Naive thymus-derived CD8-positive, alpha-beta T cell (primary cell): ENCODE measurements around the gene IL16. TPM values are rescaled to one million over a fixed set of nuclear protein-coding genes. Genes with fewer than 3 reads are reported as not detected.

Experiments used
- ATAC-seq, 2 donors: fragments of 150-1000 bp; cut with Tn5 transposase in 1 of 2; sonication (Bioruptor Pico), chemical (Tn5 transposase) in 1 of 2; 1 replicate in 1 of 2; 2 replicates in 1 of 2; pipeline ENCODE4 v1.10.0; 2021; ENCODE audit warnings: mild to moderate bottlenecking in 2 of 2, moderate library complexity in 2 of 2
- POLR2A ChIA-PET: fragments of 350-600 bp; sonication (Branson Sonifier 250); formaldehyde crosslinking; loops from one replicate; lab custom pipeline; 2021; ENCODE audit warnings: antibody characterized with exemption; lab: Charles Lee
- DNase-seq, 10 donors: peaks; one replicate each; pipeline versions ENCODE4 v3.0.0 to v3.0.0-alpha.2; 2020 to 2022
- H3K27ac Mint-ChIP-seq, 10 donors: one replicate each; pipeline ENCODE4 v1.8.0; 2020 to 2022; ENCODE audit warnings: mild to moderate bottlenecking in 10 of 10, mixed read lengths in 10 of 10, moderate library complexity in 4 of 10, inconsistent platforms in 1 of 10
- H3K27me3 Mint-ChIP-seq, 5 donors: one replicate each; pipeline ENCODE4 v1.8.0; 2021 to 2022; ENCODE audit warnings: mixed read lengths in 5 of 5
- H3K36me3 Mint-ChIP-seq, 3 donors: one replicate each; pipeline ENCODE4 v1.8.0; 2020 to 2022; ENCODE audit warnings: mixed read lengths in 3 of 3, mild to moderate bottlenecking in 2 of 3, inconsistent platforms in 1 of 3
- H3K4me1 Mint-ChIP-seq, 4 donors: one replicate each; pipeline ENCODE4 v1.8.0; 2021 to 2022; ENCODE audit warnings: mixed read lengths in 4 of 4
- H3K4me3 Mint-ChIP-seq, 10 donors: one replicate each; pipeline ENCODE4 v1.8.0; 2020 to 2022; ENCODE audit warnings: mild to moderate bottlenecking in 10 of 10, mixed read lengths in 10 of 10, moderate library complexity in 6 of 10, inconsistent platforms in 1 of 10
- H3K9me3 Mint-ChIP-seq, 9 donors: one replicate each; pipeline ENCODE4 v1.8.0; 2020 to 2022; ENCODE audit warnings: mixed read lengths in 9 of 9, mild to moderate bottlenecking in 3 of 9, inconsistent platforms in 1 of 9, moderate library complexity in 1 of 9
- polyA plus RNA-seq, 3 donors: library from polyadenylated mRNA; unstranded; fragments of 300-500 nt; fragmentation: Illumina TruSeq; gene quantifications; one replicate each; pipeline ENCODE4 v1.2.3, GENCODE V29; 2021
- total RNA-seq, 8 experiments: library from RNA in 2 of 8; stranded (reverse) in 2 of 8; gene quantifications; one replicate each; pipeline ENCODE4 v1.2.3 and lab custom pipeline; 2021 to 2026

Gene IL16
- total and polyA plus RNA-seq, 5 experiments from 2014 or later = 193 to 428 (median 395) TPM

GRCh38 chr15:81265944-81266775 is 69.5 kb downstream of the IL16 start:
- Mint-ChIP-seq H3K4me3 (peak overlapping the region; percentile 70 to 88 (median 81)), H3K9me3 (no peaks in the 10 kb centered on the region), H3K36me3 (no peaks in the 10 kb centered on the region), H3K4me1 (peaks cover 22 to 46% (median 42%) of the 10 kb centered on the region in 4 donors), H3K27ac (peak overlapping the region in 3 of 10 donors; percentile 32 to 86 (median 53)), H3K27me3 (peaks cover 0 to 13% (median 1%) of the 10 kb centered on the region in 5 donors)
- ATAC-seq (peak; percentile 88 to 92), DNase-seq (peak; percentile 65 to 87 (median 78))
- POLR2A ChIA-PET = interaction anchor here (0.7 to 2.0 kb wide), 11 partner anchors 9 to 1205 kb away, joined by 3 to 6 read pairs (median 4); partner anchors contain the start of gene STARD5

DNA sequence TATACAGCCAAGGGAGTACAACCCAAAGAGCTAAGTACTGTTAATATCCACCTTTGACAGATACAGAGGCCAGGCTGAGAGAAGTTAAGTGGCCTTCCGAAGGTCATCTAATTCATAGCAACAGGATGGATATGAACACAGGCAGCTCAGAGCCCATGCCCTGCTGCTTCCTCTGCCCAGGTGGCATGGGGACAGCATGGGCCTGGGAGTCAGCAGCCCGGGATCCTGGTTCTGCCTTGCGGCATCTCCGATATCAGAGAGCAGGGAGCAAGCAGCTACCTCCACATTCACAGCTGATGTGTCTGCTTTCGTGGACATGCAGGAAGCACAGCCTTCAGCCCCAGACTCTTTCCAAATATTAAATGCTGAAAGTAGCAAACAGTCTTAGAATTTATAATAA is 71.7 kb downstream of the IL16 start:
- H3K27ac Mint-ChIP-seq = peak overlapping the region in 2 of 10 donors; percentile 82 to 88
- peaks cover 0 to 13% (median 1%) of the 10 kb centered on the region in 5 donors for H3K27me3 Mint-ChIP-seq
- no peak for DNase-seq
- POLR2A ChIA-PET = interaction anchor here (1.0 to 1.2 kb wide), 4 partner anchors 12 to 268 kb away, joined by 3 to 4 read pairs (median 3); partner anchors contain the start of gene TLNRD1
- no peaks in the 10 kb centered on the region for H3K9me3 Mint-ChIP-seq
- no peak for ATAC-seq
- H3K36me3 Mint-ChIP-seq = no peaks in the 10 kb centered on the region
- H3K4me3 Mint-ChIP-seq = no peak overlapping the region
- peaks cover 22 to 46% (median 42%) of the 10 kb centered on the region in 4 donors for H3K4me1 Mint-ChIP-seq

- H3K27ac Mint-ChIP-seq = peak overlapping the region; percentile 53 to 96 (median 86)
- peaks cover 0 to 12% (median 1%) of the 10 kb centered on the region in 5 donors for H3K27me3 Mint-ChIP-seq
- H3K36me3 Mint-ChIP-seq = no peaks in the 10 kb centered on the region
- POLR2A ChIA-PET = interaction anchor here (1.0 to 1.4 kb wide), 7 partner anchors 11 to 269 kb away, joined by 3 to 4 read pairs (median 3); partner anchors contain the start of gene TLNRD1
- H3K4me3 Mint-ChIP-seq = peak overlapping the region in 6 of 10 donors; percentile 1 to 55 (median 44)
- H3K9me3 Mint-ChIP-seq = no peaks in the 10 kb centered on the region
- ATAC-seq = peak; percentile 49 to 63
- peaks cover 22 to 46% (median 42%) of the 10 kb centered on the region in 4 donors for H3K4me1 Mint-ChIP-seq
- peak in 5 of 10 donors; percentile 27 to 55 (median 44) for DNase-seq
Observed at GRCh38 chr15:81268881-81269601, 72.4 kb downstream of the IL16 start.

DNA sequence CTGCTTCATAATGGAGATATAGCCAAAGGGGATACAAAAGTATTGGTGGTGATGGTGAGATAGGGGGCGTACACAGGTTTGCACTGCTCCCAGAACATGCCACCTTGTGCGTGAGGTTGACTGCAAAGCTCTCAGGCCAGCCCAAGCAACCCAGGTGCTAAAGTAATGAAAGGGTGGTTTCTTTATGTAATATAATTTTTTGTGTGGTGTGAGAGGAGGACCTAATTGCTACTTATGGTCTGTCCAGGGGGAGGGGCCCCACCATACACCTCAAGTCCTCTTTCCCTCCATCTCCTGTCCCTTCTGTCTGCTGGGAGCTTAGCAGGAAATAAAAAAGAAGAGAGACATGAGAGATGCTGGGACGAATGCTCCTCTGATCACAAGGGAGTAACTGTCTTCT is 73.5 kb downstream of the IL16 start:
- Mint-ChIP-seq H3K9me3 (no peaks in the 10 kb centered on the region), H3K4me3 (peak overlapping the region in 1 of 10 donors; percentile 10), H3K27me3 (peaks cover 0 to 4% (median under 1%) of the 10 kb centered on the region in 5 donors), H3K4me1 (peaks cover 26 to 49% (median 44%) of the 10 kb centered on the region in 4 donors), H3K27ac (peak overlapping the region in 2 of 10 donors; percentile 47 to 82), H3K36me3 (no peaks in the 10 kb centered on the region)
- ATAC-seq (no peak), DNase-seq (no peak)
- POLR2A ChIA-PET = interaction anchor here (1.3 to 1.4 kb wide), 3 partner anchors 14 to 49 kb away, joined by 3 to 4 read pairs (median 3); no protein-coding TSS in a partner anchor

- H3K4me1 Mint-ChIP-seq = peaks cover 21 to 49% (median 44%) of the 10 kb centered on the region in 4 donors
- POLR2A ChIA-PET = interaction anchor here (1.4 kb wide), 1 partner anchor 48 kb away, joined by 4 read pairs; no protein-coding TSS in a partner anchor
- H3K36me3 Mint-ChIP-seq = no peaks in the 10 kb centered on the region
- ATAC-seq (no peak), DNase-seq (no peak)
- H3K9me3 Mint-ChIP-seq = no peaks in the 10 kb centered on the region
- H3K27me3 Mint-ChIP-seq = no peaks in the 10 kb centered on the region
- H3K27ac Mint-ChIP-seq = peak overlapping the region in 1 of 10 donors; percentile 52
- H3K4me3 Mint-ChIP-seq = no peak overlapping the region
Observed at GRCh38 chr15:81270781-81271491, 74.3 kb downstream of the IL16 start.

- ATAC-seq (no peak), DNase-seq (no peak)
- Mint-ChIP-seq H3K36me3 (peaks cover 0 to 5% (median 3%) of the 10 kb centered on the region in 3 donors), H3K27me3 (no peaks in the 10 kb centered on the region), H3K4me1 (peaks cover 19 to 50% (median 43%) of the 10 kb centered on the region in 4 donors), H3K27ac (no peak overlapping the region), H3K4me3 (no peak overlapping the region), H3K9me3 (peaks cover under 1 to 7% (median 5%) of the 10 kb centered on the region in 9 donors)
- POLR2A ChIA-PET = interaction anchor here (16.6 kb wide), 1 partner anchor 26 kb away, joined by 491 read pairs; no protein-coding TSS in a partner anchor
Observed at GRCh38 chr15:81271761-81272644, 75.3 kb downstream of the IL16 start.

DNA sequence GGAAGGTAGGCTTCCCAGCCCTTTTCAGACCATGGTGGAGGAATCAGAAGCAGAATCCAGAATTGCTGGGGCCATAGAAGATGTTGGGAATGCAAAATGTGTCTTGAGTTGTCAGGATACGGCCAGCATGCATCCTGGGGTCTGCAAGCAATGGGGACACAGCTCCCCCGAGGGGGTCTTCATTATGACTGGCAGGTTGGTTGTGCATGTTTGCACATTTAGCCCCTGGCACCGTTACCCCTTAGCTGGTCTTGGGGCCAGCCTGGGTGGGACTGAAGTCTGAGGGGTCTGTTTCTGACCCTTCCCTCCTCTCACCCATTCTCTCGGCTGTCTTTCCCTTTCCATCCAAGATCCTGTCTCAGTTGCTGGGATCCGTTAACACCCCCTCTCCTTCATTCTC is 76.5 kb downstream of the IL16 start:
- ATAC-seq = no peak
- Mint-ChIP-seq H3K27ac (peak overlapping the region in 1 of 10 donors; percentile 37), H3K36me3 (peaks cover 0 to 9% (median 7%) of the 10 kb centered on the region in 3 donors), H3K4me1 (peaks cover 19 to 47% (median 41%) of the 10 kb centered on the region in 4 donors), H3K9me3 (peaks cover 2 to 15% (median 10%) of the 10 kb centered on the region in 9 donors), H3K27me3 (no peaks in the 10 kb centered on the region), H3K4me3 (no peak overlapping the region)
- no peak for DNase-seq
- POLR2A ChIA-PET = interaction anchor here (16.6 kb wide), 1 partner anchor 25 kb away, joined by 491 read pairs; no protein-coding TSS in a partner anchor

- peaks cover 0 to 9% (median 7%) of the 10 kb centered on the region in 3 donors for H3K36me3 Mint-ChIP-seq
- POLR2A ChIA-PET = interaction anchor here (2.4 to 16.6 kb wide), 3 partner anchors 24 to 37 kb away, joined by 15 to 491 read pairs (median 16); no protein-coding TSS in a partner anchor
Observed at GRCh38 chr15:81273855-81274254, 77.2 kb downstream of the IL16 start.

DNA sequence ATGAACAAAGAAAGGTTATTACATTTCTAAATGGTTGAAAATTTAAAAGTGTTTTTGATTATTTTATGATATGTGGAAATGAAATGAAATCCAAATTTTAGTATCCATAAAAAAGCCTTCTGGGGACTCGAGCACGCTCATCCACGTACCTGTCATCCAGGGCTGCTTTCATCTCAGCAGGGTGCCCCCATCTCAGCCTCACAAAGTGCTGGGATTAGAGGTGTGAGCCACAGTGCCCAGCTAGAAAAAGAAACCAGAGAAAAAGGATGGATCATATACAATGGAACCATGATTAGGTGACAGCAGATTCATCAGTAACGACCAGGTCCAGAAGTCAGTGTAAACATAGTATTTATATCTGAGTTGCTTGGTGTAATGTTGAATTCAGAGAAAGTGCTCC is 77.6 kb downstream of the IL16 start:
- peak overlapping the region in 5 of 10 donors; percentile 13 to 93 (median 86) for H3K27ac Mint-ChIP-seq
- H3K36me3 Mint-ChIP-seq = peaks cover 0 to 9% (median 7%) of the 10 kb centered on the region in 3 donors
- no peaks in the 10 kb centered on the region for H3K27me3 Mint-ChIP-seq
- DNase-seq = no peak
- H3K9me3 Mint-ChIP-seq = peaks cover 2 to 15% (median 10%) of the 10 kb centered on the region in 9 donors
- POLR2A ChIA-PET = interaction anchor here (1.3 to 16.6 kb wide), 8 partner anchors 8 to 57 kb away, joined by 4 to 491 read pairs (median 10); partner anchors contain the start of gene STARD5
- H3K4me3 Mint-ChIP-seq = peak overlapping the region in 1 of 10 donors; percentile 53
- ATAC-seq = no peak
- H3K4me1 Mint-ChIP-seq = peaks cover 18 to 45% (median 36%) of the 10 kb centered on the region in 4 donors

More at GRCh38 chr15:81273855-81274254, 77.2 kb downstream of the IL16 start:
- H3K4me3 Mint-ChIP-seq = no peak overlapping the region
- H3K27me3 Mint-ChIP-seq = no peaks in the 10 kb centered on the region
- no peak overlapping the region for H3K27ac Mint-ChIP-seq
- ATAC-seq = no peak
- peaks cover 22 to 47% (median 38%) of the 10 kb centered on the region in 4 donors for H3K4me1 Mint-ChIP-seq
- H3K9me3 Mint-ChIP-seq = peaks cover 2 to 15% (median 10%) of the 10 kb centered on the region in 9 donors
- no peak for DNase-seq

DNA sequence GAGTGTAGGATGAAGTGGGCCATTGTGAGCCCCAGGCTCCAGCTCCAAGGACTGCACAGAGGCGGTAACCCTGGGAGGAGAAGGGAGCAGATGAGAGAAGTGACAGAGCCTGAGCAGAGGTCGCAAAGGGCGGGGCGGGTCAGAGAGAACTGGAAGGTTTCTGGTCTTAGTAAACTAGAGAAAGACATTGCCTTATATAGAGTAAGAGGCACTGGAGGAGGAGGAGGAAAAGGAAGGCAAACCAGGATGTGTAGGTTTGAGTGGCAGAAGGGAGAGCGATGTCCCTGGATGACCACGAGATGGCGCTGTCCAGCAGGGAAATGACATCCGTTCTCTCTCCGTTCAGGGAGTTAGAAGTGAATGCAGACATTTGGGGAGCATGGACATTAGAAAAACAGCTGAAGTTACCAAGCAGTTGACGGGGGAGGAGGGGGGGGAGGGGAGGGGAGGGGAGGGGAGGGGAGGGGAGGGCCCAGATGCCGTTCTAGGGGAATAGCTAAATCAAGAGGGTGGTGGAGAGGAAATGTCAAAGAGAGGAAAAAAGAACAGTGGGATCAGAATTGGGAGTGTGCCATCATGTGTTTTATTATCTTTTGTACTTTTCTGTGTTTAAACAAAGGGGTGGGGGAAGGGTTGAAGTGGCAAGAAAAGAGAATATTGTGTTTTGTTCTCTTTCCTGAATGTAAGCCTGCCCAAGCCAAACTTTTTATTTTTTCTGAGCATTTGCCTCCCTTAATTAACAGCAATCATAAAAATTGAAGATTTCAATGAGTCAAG is 78.4 kb downstream of the IL16 start:
- H3K4me3 Mint-ChIP-seq = peak overlapping the region; percentile 37 to 81 (median 62)
- peaks cover 23 to 50% (median 41%) of the 10 kb centered on the region in 4 donors for H3K4me1 Mint-ChIP-seq
- H3K36me3 Mint-ChIP-seq = peaks cover 0 to 9% (median 7%) of the 10 kb centered on the region in 3 donors
- DNase-seq (peak; percentile 62 to 89 (median 78)), ATAC-seq (peak; percentile 93 to 95)
- POLR2A ChIA-PET = interaction anchor here (0.6 to 16.6 kb wide), 12 partner anchors 8 to 288 kb away, joined by 3 to 491 read pairs (median 6); partner anchors contain the start of gene STARD5
- no peaks in the 10 kb centered on the region for H3K27me3 Mint-ChIP-seq
- H3K9me3 Mint-ChIP-seq = peaks cover 2 to 15% (median 10%) of the 10 kb centered on the region in 9 donors
- H3K27ac Mint-ChIP-seq = peak overlapping the region; percentile 79 to 93 (median 86)
